GM12878 (cell line): ENCODE results near the gene CASP4.

Experiments used
- CTCF ChIP-seq, 3 experiments: IDR thresholded peaks in 2 of 3; conservative IDR thresholded peaks in 1 of 3; 2 replicates each; pipeline ENCODE4 v1.5.1; 2011; ENCODE audit warnings: low read depth in 3 of 3, low read length in 3 of 3, mild to moderate bottlenecking in 3 of 3, control low read depth in 2 of 3, moderate library complexity in 2 of 3, inconsistent platforms in 1 of 3, mixed read lengths in 1 of 3; ENCODE audit not compliant: control insufficient read depth in 2 of 3, insufficient read depth in 1 of 3; ENCODE audit errors: extremely low read depth in 1 of 3
- EZH2 ChIP-seq: IDR thresholded peaks from 2 replicates; pipeline ENCODE4 v1.6.1; 2012; ENCODE audit warnings: low read depth, mild to moderate bottlenecking, control low read depth, inconsistent platforms, low read length, borderline replicate concordance; ENCODE audit not compliant: control insufficient read depth
- IKZF1 ChIP-seq: fragments of 450-650 bp; conservative IDR thresholded peaks from 2 replicates; pipeline ENCODE4 v1.6.1; 2017; ENCODE audit warnings: antibody characterized with exemption, mild to moderate bottlenecking
- JUNB ChIP-seq: IDR thresholded peaks from 2 replicates; pipeline ENCODE4 v1.6.1; 2016; ENCODE audit warnings: antibody characterized with exemption, mild to moderate bottlenecking
- MAX ChIP-seq: IDR thresholded peaks from 2 replicates; pipeline ENCODE4 v1.6.1; 2012; ENCODE audit warnings: low read depth, low read length, improper control_type of control experiment
- RB1 ChIP-seq: fragments of 450-650 bp; formaldehyde crosslinking; IDR thresholded peaks from 2 replicates; pipeline ENCODE4 v1.6.1; 2017; ENCODE audit warnings: mild to moderate bottlenecking, borderline replicate concordance
- RUNX3 ChIP-seq: IDR thresholded peaks from 2 replicates; pipeline ENCODE4 v1.6.1; 2012; ENCODE audit warnings: low read length, inconsistent platforms
- SIN3A ChIP-seq: IDR thresholded peaks from 2 replicates; pipeline ENCODE4 v1.6.1; 2012; ENCODE audit warnings: low read depth, low read length, improper control_type of control experiment
- SREBF1 ChIP-seq: IDR thresholded peaks from 2 replicates; pipeline ENCODE4 v1.6.1; 2012; ENCODE audit warnings: mild to moderate bottlenecking, low read length
- USF2 ChIP-seq: IDR thresholded peaks from 2 replicates; pipeline ENCODE4 v1.6.1; 2011; ENCODE audit warnings: low read depth, low read length, improper control_type of control experiment, borderline replicate concordance

GRCh38 chr11:105007463-105007862, 39.1 kb upstream of the CASP4 start:
- no peak for TF ChIP-seq EZH2
- no peak for TF ChIP-seq MAX
- TF ChIP-seq CTCF (IDR thresholded peaks at IDR 0.05 in 2 of 3, conservative IDR thresholded peaks at IDR 0.05 in 1 of 3; ENCODE audit: control insufficient read depth in 2 of 3, extremely low read depth in 1 of 3, insufficient read depth in 1 of 3, low read depth in 3 of 3, low read length in 3 of 3): no peak
- no peak for TF ChIP-seq USF2
- TF ChIP-seq IKZF1: no peak
- TF ChIP-seq RUNX3: no peak
- no peak for TF ChIP-seq SREBF1
- no peak for TF ChIP-seq JUNB
- no peak for TF ChIP-seq RB1
- no peak for TF ChIP-seq SIN3A
